ENCODE results near the gene OTUD1.

The OTUD1 gene

GRCh38 chr10:23422003-23422411 is 16.9 kb upstream of the OTUD1 start:
- DNase-seq (ENCODE audit: low read depth) = no peak

DNA sequence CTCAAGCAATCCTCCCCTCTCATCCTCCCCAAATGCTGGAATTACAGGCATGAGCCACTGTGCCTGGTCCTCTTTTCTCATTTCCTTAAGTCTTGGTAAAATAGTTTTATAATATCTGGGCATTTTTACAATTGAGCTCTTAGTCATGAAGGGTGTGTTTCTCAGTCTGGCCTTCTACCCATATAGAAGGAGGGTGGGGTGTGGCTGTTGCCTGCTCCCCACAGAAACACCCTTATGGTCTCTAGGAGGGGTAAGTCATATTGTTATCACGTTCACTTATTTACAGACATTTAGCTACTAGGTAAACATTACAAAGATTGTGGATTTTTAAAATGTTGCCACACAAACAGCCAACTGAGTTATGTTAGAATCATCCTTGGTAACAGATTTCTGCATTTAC is 6.7 kb upstream of the OTUD1 start:
- no peak for DNase-seq (ENCODE audit: low read depth)

DNA sequence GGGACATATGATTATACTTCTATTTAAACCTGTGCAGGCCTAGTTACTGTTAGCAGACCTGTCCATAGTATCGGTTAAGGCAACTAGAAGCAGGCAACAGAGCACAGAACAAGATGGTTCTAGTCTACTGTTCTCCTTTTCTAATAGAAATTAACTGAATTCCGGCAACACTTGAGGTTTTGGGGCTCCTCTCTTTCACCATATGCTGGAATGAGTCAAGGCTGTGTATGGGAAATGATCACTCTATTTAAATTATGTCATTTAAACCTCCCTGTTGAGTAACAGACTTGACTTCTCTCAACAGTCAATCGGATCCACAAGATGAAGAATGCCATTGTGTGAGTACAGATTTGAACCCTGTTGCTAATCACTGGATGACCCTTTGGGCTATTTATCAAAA is 6.2 kb upstream of the OTUD1 start:
- no peak for DNase-seq (ENCODE audit: low read depth)

DNA sequence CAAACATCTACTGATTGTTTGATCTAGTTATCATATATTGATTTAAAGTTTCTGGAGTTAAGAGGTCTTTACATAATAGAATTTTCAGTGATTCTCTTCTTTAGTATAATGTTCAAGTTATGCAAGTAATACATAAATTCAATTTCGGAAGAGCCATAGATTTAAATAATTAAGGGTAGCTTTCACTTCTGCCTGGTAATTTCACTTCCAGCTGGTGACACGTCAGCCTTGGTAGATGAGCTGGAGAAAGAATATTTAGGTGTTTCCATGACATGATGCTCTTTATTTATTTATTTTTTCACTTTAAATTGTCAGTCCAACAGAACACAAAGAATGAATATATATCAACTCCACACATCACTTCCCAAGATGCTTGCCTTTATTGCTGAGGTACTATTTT is 5.2 kb upstream of the OTUD1 start:
- no peak for DNase-seq (ENCODE audit: low read depth)

DNA sequence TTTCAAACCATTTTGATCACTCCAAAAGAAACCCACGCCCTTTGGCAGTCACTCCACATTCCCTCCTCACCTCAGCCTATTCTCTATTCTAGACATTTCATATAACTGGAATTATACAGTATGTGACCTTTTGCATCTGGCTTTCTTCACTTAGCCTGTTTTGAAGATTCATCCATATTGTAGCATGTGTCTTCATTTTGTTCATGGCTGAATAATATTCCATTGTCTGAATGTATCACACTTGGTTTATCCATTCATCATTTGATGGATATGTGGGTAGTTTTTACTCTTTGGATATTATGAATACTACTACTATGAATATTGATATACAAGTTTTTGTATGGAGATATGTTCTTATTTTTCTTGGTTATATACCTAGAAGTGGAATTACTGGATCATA is 3.5 kb upstream of the OTUD1 start:
- no peak for DNase-seq (ENCODE audit: low read depth)

GRCh38 chr10:23436983-23437382 is 1.9 kb upstream of the OTUD1 start:
- no peak for DNase-seq (ENCODE audit: low read depth)

DNA sequence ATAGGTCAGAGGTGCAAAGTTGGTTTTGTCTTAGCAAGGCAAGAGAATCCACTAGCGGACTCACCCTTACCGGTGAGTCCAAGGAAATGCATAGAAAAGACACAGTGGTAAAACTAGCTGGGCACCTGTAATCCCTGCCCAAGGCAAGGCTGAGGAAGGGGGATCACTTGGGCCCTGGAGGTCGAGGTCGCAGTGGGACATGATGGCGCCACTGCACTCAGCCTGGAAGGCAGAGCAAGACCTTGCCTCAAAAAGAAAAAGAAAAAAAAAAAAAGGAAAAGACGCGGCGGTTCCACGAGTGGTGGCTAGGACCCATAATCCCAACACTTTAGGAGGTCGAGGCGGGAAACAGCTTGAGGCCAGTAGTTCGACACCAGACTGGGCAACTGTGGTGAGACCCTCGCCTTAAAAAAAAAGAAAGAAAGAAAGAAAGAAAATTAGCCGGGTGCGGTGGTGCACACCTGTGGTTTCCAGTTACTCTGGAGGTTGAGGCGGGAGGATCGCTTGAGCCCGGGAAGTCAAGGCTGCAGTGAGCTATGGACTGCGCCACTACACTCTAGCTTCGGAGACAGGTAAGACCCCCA is 820 bp upstream of the OTUD1 start:
- no peak for DNase-seq (ENCODE audit: low read depth)

GRCh38 chr10:23439452-23439960 is 631 bp downstream of the OTUD1 start:
- DNase-seq (ENCODE audit: low read depth) = no peak

GRCh38 chr10:23439961-23440889 is 1.4 kb downstream of the OTUD1 start:
- peak; percentile 11 for DNase-seq (ENCODE audit: low read depth)

DNA sequence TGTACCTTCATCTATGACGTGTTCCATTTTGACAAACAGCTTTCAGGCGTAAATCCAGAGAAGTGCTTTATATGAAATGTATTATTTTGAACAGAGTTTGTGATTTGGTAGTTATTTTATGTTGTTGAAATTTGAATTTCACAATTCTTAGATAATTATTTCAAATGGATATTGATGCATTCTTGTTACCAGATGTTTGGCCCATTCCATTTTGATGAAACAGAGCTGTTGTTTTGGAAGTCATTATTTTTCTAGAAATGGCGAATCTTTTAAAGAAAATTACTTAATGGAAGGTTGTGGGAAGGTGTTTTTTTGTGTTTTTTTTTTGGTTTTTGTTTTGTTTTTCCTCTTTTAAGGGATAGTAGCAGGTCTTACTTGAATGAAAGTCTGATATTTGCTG is 2.4 kb downstream of the OTUD1 start:
- no peak for DNase-seq (ENCODE audit: low read depth)

GRCh38 chr10:23442936-23443335 is 4.1 kb downstream of the OTUD1 start:
- DNase-seq (ENCODE audit: low read depth) = no peak

- no peak for DNase-seq (ENCODE audit: low read depth)
Measured at GRCh38 chr10:23445591-23445990, 6.7 kb downstream of the OTUD1 start.

- DNase-seq (ENCODE audit: low read depth) = no peak
Measured at GRCh38 chr10:23448323-23448722, 9.4 kb downstream of the OTUD1 start.

GRCh38 chr10:23448802-23449570 is 10.1 kb downstream of the OTUD1 start:
- DNase-seq (ENCODE audit: low read depth) = no peak

- no peak for DNase-seq (ENCODE audit: low read depth)
Measured at GRCh38 chr10:23452033-23452655, 13.3 kb downstream of the OTUD1 start.

- no peak for DNase-seq (ENCODE audit: low read depth)
Measured at GRCh38 chr10:23453465-23453864, 14.6 kb downstream of the OTUD1 start.

- DNase-seq (ENCODE audit: low read depth) = no peak
Measured at GRCh38 chr10:23457632-23458417, 18.9 kb downstream of the OTUD1 start.

GRCh38 chr10:23459308-23459939 is 20.5 kb downstream of the OTUD1 start:
- no peak for DNase-seq (ENCODE audit: low read depth)

GRCh38 chr10:23461557-23461956 is 22.7 kb downstream of the OTUD1 start:
- no peak for DNase-seq (ENCODE audit: low read depth)

GRCh38 chr10:23467012-23467411 is 28.1 kb downstream of the OTUD1 start:
- DNase-seq (ENCODE audit: low read depth) = no peak

DNA sequence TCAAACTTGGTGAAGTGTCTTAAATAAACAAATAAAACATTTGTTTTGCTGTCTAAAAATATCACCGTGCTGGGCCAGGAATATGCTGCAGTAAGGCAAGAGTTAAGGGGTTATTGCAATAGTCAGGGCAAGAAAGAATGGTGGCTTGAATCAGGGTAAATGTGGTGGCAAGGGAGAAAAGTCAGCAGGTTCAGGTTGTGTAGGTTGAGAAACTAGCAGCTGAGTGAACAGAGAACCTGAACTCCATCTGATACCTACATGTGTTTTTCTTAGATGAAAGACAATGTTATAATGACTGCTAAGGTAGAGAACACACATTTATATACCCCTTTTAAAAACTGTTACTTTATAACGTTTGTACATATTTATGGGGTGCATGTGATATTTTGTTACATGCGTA is 28.7 kb downstream of the OTUD1 start:
- no peak for DNase-seq (ENCODE audit: low read depth)
